ENCODE results near the gene HFE.
"Not testable (repeated sequence)": the region's sequence is repeated elsewhere in the genome, so short reads cannot be mapped to it uniquely, and the experiment has no call there.

HFE gene

GRCh38 chr6:26054781-26055718 is 32.2 kb upstream of the HFE start:
- ATAC-seq (replicated peaks) (peak; percentile 61 to 69), DNase-seq (peak; percentile 87)
- Mint-ChIP-seq H3K9me3 (no peaks in the 10 kb centered on the region), H3K4me3 (peak overlapping the region; percentile 87 to 92), H3K27ac (peak overlapping the region; percentile 99), H3K4me1 (peaks cover 20 to 35% of the 10 kb centered on the region in 2 donors), H3K27me3 (peaks cover 0 to 13% of the 10 kb centered on the region in 2 donors), H3K36me3 (peaks cover 9 to 15% of the 10 kb centered on the region in 2 donors)

GRCh38 chr6:26055719-26056582 is 31.3 kb upstream of the HFE start:
- H3K4me3 Mint-ChIP-seq: peak overlapping the region; percentile 87 to 92
- peak; percentile 98 for DNase-seq

DNA sequence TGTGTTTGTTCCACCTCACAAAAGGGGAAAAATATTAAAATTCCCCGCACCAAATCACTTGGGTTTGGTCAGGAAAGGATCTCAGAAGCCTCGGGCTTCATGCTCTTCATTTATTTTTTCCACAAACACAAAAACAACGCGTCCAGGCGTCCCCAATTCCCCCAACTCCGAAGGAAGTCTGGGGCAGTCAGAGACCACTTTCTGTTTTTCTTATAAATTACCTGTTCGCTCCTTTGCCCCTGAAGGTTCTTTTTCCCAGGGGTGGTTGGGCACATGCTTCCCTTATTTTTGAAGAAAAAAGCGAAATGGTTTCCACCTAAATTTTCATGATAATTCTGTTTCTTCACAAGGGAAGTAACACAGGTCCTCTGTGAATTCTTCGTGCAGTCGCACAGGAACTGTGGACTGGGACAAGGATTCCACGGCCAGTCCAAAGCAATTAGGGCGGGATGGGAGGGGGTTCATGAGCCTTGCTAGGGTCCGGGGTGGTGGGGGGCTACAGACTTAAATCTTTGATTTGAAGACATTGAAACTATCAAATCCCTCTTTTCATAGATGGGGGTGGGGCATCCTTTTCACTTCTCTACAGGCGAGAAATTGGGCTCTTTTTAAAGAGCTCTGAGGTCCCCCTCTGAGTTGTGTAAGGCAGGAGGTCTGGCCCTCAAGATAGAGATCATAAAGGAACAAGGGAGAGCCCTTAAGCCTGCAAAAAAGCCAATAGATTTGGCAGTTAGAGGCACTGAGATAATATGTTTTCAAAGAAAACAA is 30.5 kb upstream of the HFE start:
- Mint-ChIP-seq H3K36me3 (peaks cover 9 to 15% of the 10 kb centered on the region in 2 donors), H3K27ac (peak overlapping the region; percentile 99), H3K9me3 (no peaks in the 10 kb centered on the region), H3K27me3 (peaks cover 0 to 13% of the 10 kb centered on the region in 2 donors), H3K4me3 (peak overlapping the region; percentile 87 to 92), H3K4me1 (peaks cover 20 to 35% of the 10 kb centered on the region in 2 donors)
- DNase-seq (peak; percentile 29), ATAC-seq (replicated peaks) (no peak)

More at GRCh38 chr6:26055719-26056582, 31.3 kb upstream of the HFE start:
- Mint-ChIP-seq H3K9me3 (no peaks in the 10 kb centered on the region), H3K27ac (peak overlapping the region; percentile 99), H3K36me3 (peaks cover 9 to 15% of the 10 kb centered on the region in 2 donors), H3K4me1 (peaks cover 20 to 35% of the 10 kb centered on the region in 2 donors), H3K27me3 (peaks cover 0 to 13% of the 10 kb centered on the region in 2 donors)
- peak; percentile 78 to 81 for ATAC-seq (replicated peaks)

GRCh38 chr6:26057899-26058298 is 29.3 kb upstream of the HFE start:
- no peak overlapping the region for H3K27ac Mint-ChIP-seq

GRCh38 chr6:26058477-26059033 is 28.7 kb upstream of the HFE start:
- not testable (repeated sequence) for H3K4me3 Mint-ChIP-seq; ATAC-seq (replicated peaks); H3K9me3 Mint-ChIP-seq; DNase-seq
- Mint-ChIP-seq H3K4me1 (peaks cover 20 to 34% of the 10 kb centered on the region in 2 donors), H3K27ac (peak overlapping the region; percentile 51), H3K36me3 (peaks cover 9 to 15% of the 10 kb centered on the region in 2 donors), H3K27me3 (peaks cover 0 to 13% of the 10 kb centered on the region in 2 donors)

More at GRCh38 chr6:26057899-26058298, 29.3 kb upstream of the HFE start:
- Mint-ChIP-seq H3K4me3 (no peak overlapping the region), H3K27me3 (peaks cover 0 to 13% of the 10 kb centered on the region in 2 donors), H3K36me3 (peaks cover 9 to 15% of the 10 kb centered on the region in 2 donors), H3K9me3 (no peaks in the 10 kb centered on the region), H3K4me1 (peaks cover 20 to 35% of the 10 kb centered on the region in 2 donors)
- ATAC-seq (replicated peaks): no peak
- DNase-seq: no peak

- Mint-ChIP-seq H3K36me3 (peaks cover 9 to 13% of the 10 kb centered on the region in 2 donors), H3K27ac (no peak overlapping the region), H3K9me3 (peaks cover 0 to 1% of the 10 kb centered on the region in 2 donors)
Measured at GRCh38 chr6:26059941-26060340, 27.3 kb upstream of the HFE start.

GRCh38 chr6:26064619-26065257 is 22.5 kb upstream of the HFE start:
- Mint-ChIP-seq H3K4me3 (no peak overlapping the region), H3K4me1 (peaks cover 4 to 8% of the 10 kb centered on the region in 2 donors), H3K27me3 (no peaks in the 10 kb centered on the region), H3K27ac (peak overlapping the region; percentile 47), H3K9me3 (peaks cover 0 to 1% of the 10 kb centered on the region in 2 donors), H3K36me3 (no peaks in the 10 kb centered on the region)
- peak; percentile 55 to 57 for ATAC-seq (replicated peaks)
- DNase-seq: no peak

More at GRCh38 chr6:26059941-26060340, 27.3 kb upstream of the HFE start:
- H3K27me3 Mint-ChIP-seq: peaks cover 0 to 13% of the 10 kb centered on the region in 2 donors
- ATAC-seq (replicated peaks): no peak
- DNase-seq: no peak
- H3K4me1 Mint-ChIP-seq: peaks cover 12 to 21% of the 10 kb centered on the region in 2 donors
- no peak overlapping the region for H3K4me3 Mint-ChIP-seq

- Mint-ChIP-seq H3K27ac (peak overlapping the region; percentile 51), H3K27me3 (no peaks in the 10 kb centered on the region), H3K36me3 (no peaks in the 10 kb centered on the region), H3K4me3 (no peak overlapping the region), H3K9me3 (peaks cover 0 to 1% of the 10 kb centered on the region in 2 donors), H3K4me1 (peaks cover 4 to 8% of the 10 kb centered on the region in 2 donors)
- DNase-seq (peak; percentile 65), ATAC-seq (replicated peaks) (peak; percentile 95 to 97)
Measured at GRCh38 chr6:26065952-26066380, 21.3 kb upstream of the HFE start.

GRCh38 chr6:26067367-26067766 is 19.9 kb upstream of the HFE start:
- no peak for ATAC-seq (replicated peaks)
- no peaks in the 10 kb centered on the region for H3K36me3 Mint-ChIP-seq
- peaks cover 0 to 1% of the 10 kb centered on the region in 2 donors for H3K9me3 Mint-ChIP-seq
- no peak for DNase-seq
- H3K4me1 Mint-ChIP-seq: peaks cover 4 to 8% of the 10 kb centered on the region in 2 donors
- H3K4me3 Mint-ChIP-seq: no peak overlapping the region
- H3K27me3 Mint-ChIP-seq: no peaks in the 10 kb centered on the region
- H3K27ac Mint-ChIP-seq: no peak overlapping the region

DNA sequence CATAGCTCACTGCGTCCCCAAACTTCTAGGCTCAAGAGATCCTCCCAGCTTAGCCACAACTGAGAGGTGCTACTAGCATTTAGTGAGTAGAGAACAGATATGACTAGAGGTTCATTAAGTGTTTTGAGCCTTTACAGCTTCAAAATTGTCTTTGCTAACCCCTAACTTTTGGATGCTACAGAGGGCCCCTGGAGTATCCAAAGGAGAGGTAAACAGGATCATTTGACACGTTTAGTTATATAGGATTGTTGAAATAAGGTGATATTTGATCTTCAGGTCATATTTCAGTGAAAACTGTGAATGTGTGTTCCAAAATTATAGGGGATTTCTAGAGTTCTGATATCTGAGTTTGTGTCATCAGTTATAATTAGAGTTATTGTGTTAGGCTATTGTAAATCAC is 19.2 kb upstream of the HFE start:
- Mint-ChIP-seq H3K36me3 (no peaks in the 10 kb centered on the region), H3K4me3 (no peak overlapping the region)
- no peak for ATAC-seq (replicated peaks)

DNA sequence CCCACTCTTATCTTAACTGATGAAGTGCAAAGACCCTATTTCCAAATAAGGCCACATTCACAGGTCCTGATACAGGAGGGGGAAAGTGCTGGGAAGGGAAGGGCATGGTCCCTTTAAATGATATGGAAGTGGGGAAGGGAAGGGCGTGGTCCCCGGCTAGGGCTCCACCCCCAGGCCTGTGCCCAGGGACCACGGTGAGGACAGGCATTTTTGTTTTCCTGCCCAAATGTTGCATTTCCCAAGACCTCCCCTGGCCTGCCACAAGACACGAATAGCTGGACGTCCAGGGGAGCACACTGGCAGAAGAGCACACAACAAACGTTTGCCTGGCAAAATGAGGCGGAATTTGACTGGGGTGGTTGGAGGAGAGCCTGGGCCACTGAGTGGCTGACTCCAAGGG is 16.1 kb upstream of the HFE start:
- Mint-ChIP-seq H3K4me1 (peaks cover 0 to 5% of the 10 kb centered on the region in 2 donors), H3K36me3 (no peaks in the 10 kb centered on the region), H3K27ac (no peak overlapping the region), H3K4me3 (no peak overlapping the region), H3K9me3 (no peaks in the 10 kb centered on the region), H3K27me3 (no peaks in the 10 kb centered on the region)
- no peak for DNase-seq
- ATAC-seq (replicated peaks): no peak

More for the DNA sequence above, 19.2 kb upstream of the HFE start:
- H3K27me3 Mint-ChIP-seq: no peaks in the 10 kb centered on the region
- H3K4me1 Mint-ChIP-seq: peaks cover 4 to 8% of the 10 kb centered on the region in 2 donors
- DNase-seq: no peak
- peaks cover 0 to 1% of the 10 kb centered on the region in 2 donors for H3K9me3 Mint-ChIP-seq
- H3K27ac Mint-ChIP-seq: no peak overlapping the region

DNA sequence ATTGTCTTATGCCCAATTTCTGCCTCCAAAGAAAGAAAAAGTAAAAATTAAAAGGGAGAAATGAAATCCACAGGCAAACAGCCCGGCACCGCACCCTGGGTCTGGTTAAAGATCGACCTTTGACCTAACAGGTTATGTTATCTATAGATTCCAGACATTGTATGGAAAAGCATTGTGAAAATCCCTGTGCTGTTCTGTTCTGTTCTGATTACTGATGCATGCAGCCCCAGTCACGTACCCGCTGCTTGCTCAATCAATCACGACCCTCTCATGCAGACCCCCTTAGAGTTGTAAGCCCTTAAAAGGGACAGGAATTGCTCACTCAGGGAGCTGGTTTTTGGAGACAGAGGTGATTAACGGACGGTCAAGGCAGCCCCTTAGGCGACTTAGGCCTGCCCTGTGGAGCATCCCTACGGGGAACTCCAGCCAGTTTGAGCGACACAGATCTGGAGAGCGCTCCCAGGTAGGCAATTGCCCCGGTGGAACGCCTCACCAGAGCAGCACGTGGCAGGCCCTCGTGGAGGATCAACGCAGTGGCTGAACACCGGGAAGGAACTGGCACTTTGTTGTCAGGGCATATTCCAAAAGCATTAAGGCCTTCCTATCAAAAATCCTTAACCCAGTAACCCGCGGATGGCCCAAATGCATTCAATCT is 12.0 kb upstream of the HFE start:
- peaks cover 0 to 5% of the 10 kb centered on the region in 2 donors for H3K4me1 Mint-ChIP-seq
- H3K27ac Mint-ChIP-seq: no peak overlapping the region
- no peak for DNase-seq
- peaks cover 0 to 1% of the 10 kb centered on the region in 2 donors for H3K9me3 Mint-ChIP-seq
- H3K27me3 Mint-ChIP-seq: no peaks in the 10 kb centered on the region
- H3K36me3 Mint-ChIP-seq: no peaks in the 10 kb centered on the region
- H3K4me3 Mint-ChIP-seq: no peak overlapping the region
- ATAC-seq (replicated peaks): no peak

All from stimulated activated naive B cell treated with anti-CD40 and anti-IgM and Interleukin-4, amounts not matched to agents 10 μg/mL and 1 μg/mL and 100 μg/mL, for 72 hours (primary cell).